Suprapubic skin (tissue), 3 donors: Measurements from ENCODE around the gene MED26.

Experiments
- CTCF ChIP-seq, 2 donors: fragments of 200-600 bp in 1 of 2; fragments of 450-650 bp in 1 of 2; sonication (generic) in 1 of 2; IDR thresholded peaks; one replicate each; pipeline ENCODE4 v1.5.1; 2016 to 2019; ENCODE audit warnings: antibody characterized with exemption in 2 of 2, mild to moderate bottlenecking in 1 of 2, moderate library complexity in 1 of 2
- POLR2A ChIP-seq, 2 donors: fragments of 450-650 bp; IDR thresholded peaks; one replicate each; pipeline ENCODE4 v1.6.1; 2017; ENCODE audit warnings: antibody characterized with exemption in 2 of 2, mild to moderate bottlenecking in 2 of 2, moderate library complexity in 2 of 2

- TF ChIP-seq CTCF (IDR thresholded peaks at IDR 0.05) (no peak), POLR2A (IDR thresholded peaks at IDR 0.05) (no peak)
Observed at GRCh38 chr19:16657384-16657783, 29.4 kb upstream of the MED26 start.
